ENCODE data around the gene ZNF136. TPM values are rescaled to one million over a fixed set of nuclear protein-coding genes. Genes with fewer than 3 reads are reported as not detected.

The ZNF136 gene
- total and polyA plus RNA-seq, 2 donors (not counting 3 experiments of a cell fraction or from before 2014, with no cell fraction given) = 0.92 to 3.5 TPM

- ChIA-PET POLR2A (no interaction called here), CTCF (interaction anchor here (1.5 kb wide), 1 partner anchor 202 kb away, joined by 6 read pairs; the partner anchor contains the start of gene ZNF442)
These were observed 930 bp downstream of the ZNF136 start for GRCh38 chr19:12163826-12164225.

More at GRCh38 chr19:12163826-12164225, 930 bp downstream of the ZNF136 start:
- peaks cover 9% of the 10 kb centered on the region for H3K4me1 ChIP-seq (ENCODE audit: control insufficient read depth, extremely low read depth, insufficient read depth, low read length)
- H3K27ac ChIP-seq (ENCODE audit: insufficient read depth, low read depth, low read length) = peak overlapping the region; percentile 93
- H3K79me2 ChIP-seq (ENCODE audit: control insufficient read depth, insufficient read depth, low read length) = peaks cover 5% of the 10 kb centered on the region
- TF ChIP-seq FOS (IDR thresholded peaks at IDR 0.05; ENCODE audit: borderline replicate concordance, insufficient read depth, low read length) (no peak), EZH2 (IDR thresholded peaks at IDR 0.05; ENCODE audit: borderline replicate concordance, low read depth, low read length, severe bottlenecking) (no peak), POLR2AphosphoS5 (IDR thresholded peaks at IDR 0.05; ENCODE audit: insufficient read depth, low read depth, low read length) (no peak), POLR2A (IDR thresholded peaks at IDR 0.05; ENCODE audit: low read depth, low read length) (no peak), CTCF (IDR thresholded peaks at IDR 0.05; ENCODE audit: extremely low read depth in 1 of 2, insufficient read depth in 1 of 2, low read depth in 1 of 2, low read length in 2 of 2) (no peak), MAX (IDR thresholded peaks at IDR 0.05; ENCODE audit: insufficient read depth, insufficient read length) (no peak), GATA2 (IDR thresholded peaks at IDR 0.05; ENCODE audit: insufficient read depth, insufficient read length, low read depth, low read length) (no peak), MYC (IDR thresholded peaks at IDR 0.05; ENCODE audit: low read depth, low read length) (no peak), JUN (IDR thresholded peaks at IDR 0.05; ENCODE audit: borderline replicate concordance, insufficient read depth, insufficient read length, low read depth) (no peak)
- no peaks in the 10 kb centered on the region for H3K27me3 ChIP-seq (ENCODE audit: control insufficient read depth in 2 of 2, insufficient read depth in 2 of 2, low read length in 2 of 2)
- no peaks in the 10 kb centered on the region for H4K20me1 ChIP-seq (replicated peaks; ENCODE audit: control insufficient read depth, extremely low read depth, insufficient read depth, low read length)
- DNase-seq (ENCODE audit: low read depth, low spot score) (no peak), FAIRE-seq (no peak)
- peak overlapping the region; percentile 98 for H3K4me2 ChIP-seq (ENCODE audit: insufficient read depth, low read length)
- intact Hi-C loops (cut with micrococcal nuclease) = loop anchor here (1.0 to 5.0 kb wide), 3 partner anchors 130 to 503 kb away; partner anchors contain the start of genes MAN2B1, WDR83, ZNF44 and ZNF564
- dilution Hi-C loops (cut with MboI; ENCODE audit: extremely low pct_ligation_motif_present, low sequenced_read_pairs) = no loop called here
- no peaks in the 10 kb centered on the region for H3K36me3 ChIP-seq (ENCODE audit: control insufficient read depth in 2 of 2, extremely low read depth in 1 of 2, insufficient read depth in 2 of 2, low read length in 2 of 2)
- no TSS peak for BruUV-seq (replicated peaks)
- H3K9me1 ChIP-seq (replicated peaks; ENCODE audit: control insufficient read depth, extremely low read depth, insufficient read depth, low read length) = no peaks in the 10 kb centered on the region
- H3K4me3 ChIP-seq (replicated peaks in 1 of 3; ENCODE audit: insufficient read depth in 1 of 3, low read depth in 1 of 3, low read length in 3 of 3) = peak overlapping the region; percentile 57 to 86 (median 67)
- peak overlapping the region; percentile 90 for H3K9ac ChIP-seq (replicated peaks; ENCODE audit: extremely low read depth, insufficient read depth, low read length)
- no peaks in the 10 kb centered on the region for H3K9me3 ChIP-seq (replicated peaks; ENCODE audit: control insufficient read depth, insufficient read depth, low read length)
- peak overlapping the region; percentile 89 for H2AFZ ChIP-seq (ENCODE audit: low read depth, low read length)
